ENCODE measurements around the gene FGFR3.

DNA sequence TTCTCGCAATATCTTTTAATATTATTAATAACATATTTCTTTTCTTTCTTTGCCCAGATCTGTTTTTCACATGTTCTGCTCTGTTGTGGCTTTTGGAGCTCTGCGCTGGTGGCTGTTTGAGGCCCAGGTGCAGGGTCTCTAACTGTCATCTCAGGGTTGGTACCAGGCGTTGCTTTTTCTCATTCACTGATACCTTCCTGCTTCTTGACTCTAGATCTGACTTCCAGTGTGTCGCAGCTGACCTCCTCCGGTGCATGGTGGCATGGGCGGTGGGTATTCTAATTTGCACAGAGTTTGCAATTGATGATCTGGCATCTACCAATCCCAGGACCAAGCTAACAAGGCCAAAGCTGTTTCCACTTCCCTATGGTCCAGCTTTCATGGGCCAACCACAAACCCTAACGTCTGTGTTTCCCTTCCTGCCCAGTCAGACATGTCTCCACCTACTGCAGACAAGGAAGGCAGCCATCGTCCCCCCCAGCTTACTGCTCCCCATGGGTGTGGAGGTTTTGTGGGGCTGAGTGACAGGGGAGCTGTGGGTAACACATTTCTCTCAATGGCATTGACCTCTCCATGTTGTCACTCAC, 37.6 kb downstream of the FGFR3 start:
- TF ChIP-seq, protein P1, sequence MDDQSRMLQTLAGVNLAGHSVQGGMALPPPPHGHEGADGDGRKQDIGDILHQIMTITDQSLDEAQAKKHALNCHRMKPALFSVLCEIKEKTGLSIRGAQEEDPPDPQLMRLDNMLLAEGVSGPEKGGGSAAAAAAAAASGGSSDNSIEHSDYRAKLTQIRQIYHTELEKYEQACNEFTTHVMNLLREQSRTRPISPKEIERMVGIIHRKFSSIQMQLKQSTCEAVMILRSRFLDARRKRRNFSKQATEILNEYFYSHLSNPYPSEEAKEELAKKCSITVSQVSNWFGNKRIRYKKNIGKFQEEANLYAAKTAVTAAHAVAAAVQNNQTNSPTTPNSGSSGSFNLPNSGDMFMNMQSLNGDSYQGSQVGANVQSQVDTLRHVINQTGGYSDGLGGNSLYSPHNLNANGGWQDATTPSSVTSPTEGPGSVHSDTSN (IDR thresholded peaks at IDR 0.05; ENCODE audit: insufficient replicate concordance, low read depth, low read length) = no peak
- no peak for TF ChIP-seq RELA (IDR thresholded peaks at IDR 0.05; ENCODE audit: borderline replicate concordance, partially characterized antibody)
- no peak for TF ChIP-seq CHD4 (IDR thresholded peaks at IDR 0.05)
- TF ChIP-seq, protein P2, sequence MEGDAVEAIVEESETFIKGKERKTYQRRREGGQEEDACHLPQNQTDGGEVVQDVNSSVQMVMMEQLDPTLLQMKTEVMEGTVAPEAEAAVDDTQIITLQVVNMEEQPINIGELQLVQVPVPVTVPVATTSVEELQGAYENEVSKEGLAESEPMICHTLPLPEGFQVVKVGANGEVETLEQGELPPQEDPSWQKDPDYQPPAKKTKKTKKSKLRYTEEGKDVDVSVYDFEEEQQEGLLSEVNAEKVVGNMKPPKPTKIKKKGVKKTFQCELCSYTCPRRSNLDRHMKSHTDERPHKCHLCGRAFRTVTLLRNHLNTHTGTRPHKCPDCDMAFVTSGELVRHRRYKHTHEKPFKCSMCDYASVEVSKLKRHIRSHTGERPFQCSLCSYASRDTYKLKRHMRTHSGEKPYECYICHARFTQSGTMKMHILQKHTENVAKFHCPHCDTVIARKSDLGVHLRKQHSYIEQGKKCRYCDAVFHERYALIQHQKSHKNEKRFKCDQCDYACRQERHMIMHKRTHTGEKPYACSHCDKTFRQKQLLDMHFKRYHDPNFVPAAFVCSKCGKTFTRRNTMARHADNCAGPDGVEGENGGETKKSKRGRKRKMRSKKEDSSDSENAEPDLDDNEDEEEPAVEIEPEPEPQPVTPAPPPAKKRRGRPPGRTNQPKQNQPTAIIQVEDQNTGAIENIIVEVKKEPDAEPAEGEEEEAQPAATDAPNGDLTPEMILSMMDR (IDR thresholded peaks at IDR 0.05 in 2 of 3, conservative IDR thresholded peaks at IDR 0.05 in 1 of 3; ENCODE audit: control insufficient read depth in 2 of 3, extremely low read depth in 1 of 3, insufficient read depth in 1 of 3, low read depth in 3 of 3, low read length in 3 of 3) = no peak
- TF ChIP-seq HDAC2 (IDR thresholded peaks at IDR 0.05) = no peak
- no peak for TF ChIP-seq POLR2AphosphoS2 (IDR thresholded peaks at IDR 0.05; ENCODE audit: low read depth, low read length)
- no peak for TF ChIP-seq YY1 (IDR thresholded peaks at IDR 0.05; ENCODE audit: low read depth, low read length)
- no peak for TF ChIP-seq GATAD2B (conservative IDR thresholded peaks at IDR 0.05; ENCODE audit: low read depth)
- TF ChIP-seq MYC (IDR thresholded peaks at IDR 0.05; ENCODE audit: insufficient read depth, insufficient read length, insufficient replicate concordance, low read length, severe bottlenecking) = no peak
- TF ChIP-seq SP1 (IDR thresholded peaks at IDR 0.05; ENCODE audit: low read depth, low read length) = no peak
